HepG2 (cell line): ENCODE measurements around the gene DPH7. TPM values are rescaled to one million over a fixed set of nuclear protein-coding genes. Genes with fewer than 3 reads are reported as not detected.

Experiments
- AFF4 ChIP-seq: sonication (generic); formaldehyde crosslinking; IDR thresholded peaks from 2 replicates; pipeline ENCODE4 v1.4.0; 2020; ENCODE audit warnings: missing genetic modification reagents
- E2F5 ChIP-seq: sonication (generic); formaldehyde crosslinking; conservative IDR thresholded peaks from 2 replicates; pipeline ENCODE4 v1.4.0; 2020; ENCODE audit warnings: missing genetic modification reagents
- ERF ChIP-seq: IDR thresholded peaks from 2 replicates; pipeline ENCODE4 v1.6.1; 2018; ENCODE audit warnings: missing biosample characterization, missing genetic modification reagents
- GATAD2A ChIP-seq: IDR thresholded peaks from 2 replicates; pipeline ENCODE4 v1.6.1; 2016
- HOXA7 ChIP-seq: sonication (generic); formaldehyde crosslinking; IDR thresholded peaks from 2 replicates; pipeline ENCODE4 v1.8.1; 2022; ENCODE audit warnings: mild to moderate bottlenecking, missing genetic modification reagents, moderate library complexity
- MAFG ChIP-seq: sonication (generic); formaldehyde crosslinking; IDR thresholded peaks from 2 replicates; pipeline ENCODE4 v1.5.1; 2020; ENCODE audit warnings: mild to moderate bottlenecking, missing genetic modification reagents
- PLSCR1 ChIP-seq: sonication (generic); formaldehyde crosslinking; IDR thresholded peaks from 2 replicates; pipeline ENCODE4 v1.5.0; 2020; ENCODE audit warnings: missing genetic modification reagents, mild to moderate bottlenecking, borderline replicate concordance
- REXO4 ChIP-seq: sonication (generic); formaldehyde crosslinking; IDR thresholded peaks from 2 replicates; pipeline ENCODE4 v1.8.0; 2022; ENCODE audit warnings: missing genetic modification reagents, mild to moderate bottlenecking, borderline replicate concordance
- ZBTB7B ChIP-seq: sonication (generic); formaldehyde crosslinking; IDR thresholded peaks from 2 replicates; pipeline ENCODE4 v1.4.0; 2020; ENCODE audit warnings: missing genetic modification reagents
- ZMYM3 ChIP-seq: sonication (generic); formaldehyde crosslinking; IDR thresholded peaks from 2 replicates; pipeline ENCODE4 v1.5.1; 2020; ENCODE audit warnings: mild to moderate bottlenecking, missing genetic modification reagents
- ZNF281 ChIP-seq: sonication (generic); formaldehyde crosslinking; IDR thresholded peaks from 2 replicates; pipeline ENCODE4 v1.4.0; 2020; ENCODE audit warnings: missing genetic modification reagents, borderline replicate concordance
- ZNF350 ChIP-seq: sonication (generic); formaldehyde crosslinking; IDR thresholded peaks from 2 replicates; pipeline ENCODE4 v1.4.0; 2020; ENCODE audit warnings: mild to moderate bottlenecking, low read depth, missing genetic modification reagents, borderline replicate concordance
- ZNF879 ChIP-seq: sonication (generic); formaldehyde crosslinking; IDR thresholded peaks from 2 replicates; pipeline ENCODE4 v1.8.1; 2023; ENCODE audit warnings: missing genetic modification reagents
- ZSCAN5A ChIP-seq: sonication (generic); formaldehyde crosslinking; IDR thresholded peaks from 2 replicates; pipeline ENCODE4 v1.8.0; 2022; ENCODE audit warnings: mild to moderate bottlenecking, missing genetic modification reagents, borderline replicate concordance
- ZXDC ChIP-seq: sonication (generic); formaldehyde crosslinking; IDR thresholded peaks from 2 replicates; pipeline ENCODE4 v1.5.0; 2020; ENCODE audit warnings: mild to moderate bottlenecking, missing genetic modification reagents
- polyA plus RNA-seq, 8 experiments: library from polyadenylated mRNA; depleted of rRNA in 3 of 8; stranded (reverse) in 7 of 8; unstranded in 1 of 8; fragments of >200 nt; fragmentation: Illumina TruSeq in 4 of 8; extraction: Trizol in 4 of 8; gene quantifications; 2 replicates each; pipeline versions ENCODE4 v1.2.1 to v1.2.3, GENCODE V29; 2011 to 2016; ENCODE audit warnings: low read depth in 4 of 8, missing spikeins in 1 of 8, mixed read lengths in 1 of 8; ENCODE audit not compliant: insufficient read depth in 1 of 8
- total RNA-seq, 5 experiments: library from RNA; depleted of rRNA; stranded (reverse); fragments of >200 nt; fragmentation: Illumina TruSeq; extraction: Trizol; gene quantifications; 2 replicates each; pipeline ENCODE4 v1.2.3, GENCODE V29; 2016; ENCODE audit warnings: low read depth in 1 of 5

DPH7 gene
- total and polyA plus RNA-seq, 2 of the 13 experiments (the other 11 are each of a cell fraction or from before 2014, with no cell fraction given): 27.6 to 31.6 TPM

GRCh38 chr9:137578518-137579258 is at the start of gene DPH7 (continued):
- TF ChIP-seq ZXDC: peak; percentile 73; the same call in 1 of the 2 replicates
- TF ChIP-seq ZNF879: 0 out of 2 replicates have a peak, but pooled peaks have one; percentile 15
- no peak for TF ChIP-seq AFF4
- no peak for TF ChIP-seq REXO4 (CRISPR knock-in tag)
- TF ChIP-seq ZNF281 (CRISPR knock-in tag): no peak; the same call in 1 of the 2 replicates
- TF ChIP-seq GATAD2A (CRISPR knock-in tag): peak; percentile 34; the same call in 1 of the 2 replicates
- TF ChIP-seq ZBTB7B (CRISPR knock-in tag): peak; percentile 78
- TF ChIP-seq ERF (CRISPR knock-in tag): peak; percentile 82
- TF ChIP-seq MAFG (CRISPR knock-in tag): no peak
- no peak for TF ChIP-seq PLSCR1 (CRISPR knock-in tag)
- no peak for TF ChIP-seq ZSCAN5A (CRISPR knock-in tag)
- TF ChIP-seq E2F5: peak; percentile 36; the same call in 1 of the 2 replicates
- no peak for TF ChIP-seq ZNF350 (CRISPR knock-in tag)
- no peak for TF ChIP-seq HOXA7 (CRISPR knock-in tag)
- TF ChIP-seq ZMYM3 (CRISPR knock-in tag): no peak
